Heart left ventricle (tissue), 16 donors: Measurements from ENCODE around the gene BPIFA2. TPM values are rescaled to one million over a fixed set of nuclear protein-coding genes. Genes with fewer than 3 reads are reported as not detected.
"Not testable (repeated sequence)": the region's sequence is repeated elsewhere in the genome, so short reads cannot be mapped to it uniquely, and the experiment has no call there.

ENCODE experiments used
- ATAC-seq, 4 donors: fragments of 200-7000 bp; cut with Tn5 transposase; one replicate each; pipeline ENCODE4 v1.9.1; 2020 to 2022; ENCODE audit warnings: moderate library complexity in 4 of 4, mild to moderate bottlenecking in 3 of 4, moderate number of reproducible peaks in 1 of 4
- DNase-seq, 5 donors: peaks; one replicate each; pipeline ENCODE4 v3.0.0-alpha.2; 2020
- H3K27ac ChIP-seq, 12 donors: fragments of 200-600 bp; sonication (generic) in 4 of 12; one replicate each; pipeline versions ENCODE4 v1.5.0 to v1.8.0; 2016 to 2022; ENCODE audit warnings: mild to moderate bottlenecking in 2 of 12
- H3K27me3 ChIP-seq, 9 donors: fragments of 200-600 bp; sonication (generic) in 2 of 9; one replicate each; pipeline versions ENCODE4 v1.5.1 to v1.8.0; 2016 to 2022; ENCODE audit warnings: mild to moderate bottlenecking in 3 of 9
- H3K36me3 ChIP-seq, 9 donors: fragments of 200-600 bp; sonication (generic) in 2 of 9; one replicate each; pipeline versions ENCODE4 v1.5.0 to v1.8.0; 2018 to 2022; ENCODE audit warnings: mild to moderate bottlenecking in 2 of 9
- H3K4me1 ChIP-seq, 12 donors: fragments of 200-600 bp; sonication (generic) in 4 of 12; one replicate each; pipeline versions ENCODE4 v1.5.0 to v1.8.0; 2016 to 2022; ENCODE audit warnings: mild to moderate bottlenecking in 3 of 12
- H3K4me3 ChIP-seq, 12 donors: fragments of 200-600 bp; sonication (generic) in 4 of 12; one replicate each; pipeline versions ENCODE4 v1.5.0 to v1.8.0; 2017 to 2022; ENCODE audit warnings: mild to moderate bottlenecking in 9 of 12, moderate library complexity in 4 of 12
- H3K9me3 ChIP-seq, 12 donors: fragments of 200-600 bp; sonication (generic) in 4 of 12; one replicate each; pipeline versions ENCODE4 v1.5.0 to v1.8.0; 2016 to 2022; ENCODE audit warnings: mild to moderate bottlenecking in 1 of 12
- POLR2A ChIP-seq, 2 donors: fragments of 450-650 bp; IDR thresholded peaks; one replicate each; pipeline ENCODE4 v1.6.1; 2017; ENCODE audit warnings: antibody characterized with exemption in 2 of 2, mild to moderate bottlenecking in 2 of 2, moderate library complexity in 2 of 2
- WGBS, 4 donors: extraction: QIAGEN DNeasy Blood & Tissue Kit in 2 of 4; methylation state at CpG; one replicate each; pipeline versions ENCODE4 v1.1.5 to v1.1.7; 2013 to 2018; 5-methylcytosine and 5-hydroxymethylcytosine counted together
- intact Hi-C, 10 donors: fragments of 100-400 bp; cut with DNase I; formaldehyde crosslinking; loops; one replicate each; pipeline versions ENCODE4 v1.11.1 to v1.14.2; 2022
- polyA plus RNA-seq, 2 donors: library from polyadenylated mRNA; stranded (reverse); fragments of 200-250 nt; gene quantifications; one replicate each; pipeline ENCODE4 v1.2.3, GENCODE V29; 2013
- total RNA-seq, 9 donors: library from RNA; depleted of rRNA in 2 of 9; stranded (reverse); fragments of >200 nt in 2 of 9; fragmentation: NEBNext Ultra II Directional in 3 of 9; extraction: Animal tissue kit (Norgen Biotek cat#: 25700) in 3 of 9; gene quantifications; one replicate each; pipeline versions ENCODE4 v1.1.0 to v1.2.4, GENCODE V29; 2016 to 2023
- TF ChIP-seq, protein P1 (sequence below), 12 donors: fragments of 200-600 bp; sonication (generic) in 4 of 12; IDR thresholded peaks; one replicate each; pipeline versions ENCODE4 v1.5.0 to v1.8.0; 2018 to 2022; ENCODE audit warnings: antibody characterized with exemption in 12 of 12, mild to moderate bottlenecking in 5 of 12
- donor health status: ischemic (EF 13 %, LVEDD 7.1; RV severe dilation, severe dysfunction).
- donor health status: healthy with polysubstance abuse.
- donor health status: DM: no; HTN: yes; CAD: no.
- donor health status: DM: no; HTN: no; CAD: no.
- donor health status: ischemic (EF 25% LVEDD 6.9; RV normal size, moderate dysfunction).
- donor health status: ischemic (EF 25% LVEDD 5.7; RV mildly dilated, moderate dysfunction).
- donor health status: healthy.
- donor health status: DM: yes; HTN: yes; CAD: no.
- donor health status: ischemic (EF 35%, LVEDD 5.7; RV mildly dilated, moderate dysfunction).
- donor health status: nonischemic (EF 11% LVEDD 7.7; RV severe dilation, severe dysfunction).
- donor health status: DM: yes; HTN: yes; CAD: no.
- donor health status: PGD.
- donor health status: ischemic (EF 29% LVEDD 5.4; RV normal size, mild dysfunction).
- donor health status: nonischemic (EF 23%, LVEDD 6.1; RV moderate dilation, normal function).

BPIFA2 gene
- total and polyA plus RNA-seq, 11 donors, result not detected

- no peak overlapping the region for H3K27ac ChIP-seq
- no peaks in the 10 kb centered on the region for H3K27me3 ChIP-seq
- H3K4me3 ChIP-seq, result no peak overlapping the region
- ATAC-seq (no peak), DNase-seq (no peak)
- TF ChIP-seq, protein P1, sequence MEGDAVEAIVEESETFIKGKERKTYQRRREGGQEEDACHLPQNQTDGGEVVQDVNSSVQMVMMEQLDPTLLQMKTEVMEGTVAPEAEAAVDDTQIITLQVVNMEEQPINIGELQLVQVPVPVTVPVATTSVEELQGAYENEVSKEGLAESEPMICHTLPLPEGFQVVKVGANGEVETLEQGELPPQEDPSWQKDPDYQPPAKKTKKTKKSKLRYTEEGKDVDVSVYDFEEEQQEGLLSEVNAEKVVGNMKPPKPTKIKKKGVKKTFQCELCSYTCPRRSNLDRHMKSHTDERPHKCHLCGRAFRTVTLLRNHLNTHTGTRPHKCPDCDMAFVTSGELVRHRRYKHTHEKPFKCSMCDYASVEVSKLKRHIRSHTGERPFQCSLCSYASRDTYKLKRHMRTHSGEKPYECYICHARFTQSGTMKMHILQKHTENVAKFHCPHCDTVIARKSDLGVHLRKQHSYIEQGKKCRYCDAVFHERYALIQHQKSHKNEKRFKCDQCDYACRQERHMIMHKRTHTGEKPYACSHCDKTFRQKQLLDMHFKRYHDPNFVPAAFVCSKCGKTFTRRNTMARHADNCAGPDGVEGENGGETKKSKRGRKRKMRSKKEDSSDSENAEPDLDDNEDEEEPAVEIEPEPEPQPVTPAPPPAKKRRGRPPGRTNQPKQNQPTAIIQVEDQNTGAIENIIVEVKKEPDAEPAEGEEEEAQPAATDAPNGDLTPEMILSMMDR (IDR thresholded peaks at IDR 0.05), result no peak
- no peak for TF ChIP-seq POLR2A (IDR thresholded peaks at IDR 0.05)
- no peaks in the 10 kb centered on the region for H3K36me3 ChIP-seq
- WGBS, 4 donors, result 76 to 80% (median 78%) methylated on average over 2 of the region's 2 CpGs
- peaks cover 0 to 5% (median 0%) of the 10 kb centered on the region in 12 donors for H3K9me3 ChIP-seq
- intact Hi-C loops, result no loop called here
- no peaks in the 10 kb centered on the region for H3K4me1 ChIP-seq
Observed at GRCh38 chr20:33183312-33183711, 15.4 kb downstream of the BPIFA2 start.

GRCh38 chr20:33185031-33185590 is 17.2 kb downstream of the BPIFA2 start:
- intact Hi-C loops, H3K4me1 ChIP-seq, ATAC-seq, H3K36me3 ChIP-seq, DNase-seq, H3K4me3 ChIP-seq, H3K27me3 ChIP-seq, H3K27ac ChIP-seq, H3K9me3 ChIP-seq: not testable (repeated sequence)
- WGBS, 4 donors, result 92 to 94% (median 93%) methylated on average over 10 to 40 of the region's 40 CpGs

DNA sequence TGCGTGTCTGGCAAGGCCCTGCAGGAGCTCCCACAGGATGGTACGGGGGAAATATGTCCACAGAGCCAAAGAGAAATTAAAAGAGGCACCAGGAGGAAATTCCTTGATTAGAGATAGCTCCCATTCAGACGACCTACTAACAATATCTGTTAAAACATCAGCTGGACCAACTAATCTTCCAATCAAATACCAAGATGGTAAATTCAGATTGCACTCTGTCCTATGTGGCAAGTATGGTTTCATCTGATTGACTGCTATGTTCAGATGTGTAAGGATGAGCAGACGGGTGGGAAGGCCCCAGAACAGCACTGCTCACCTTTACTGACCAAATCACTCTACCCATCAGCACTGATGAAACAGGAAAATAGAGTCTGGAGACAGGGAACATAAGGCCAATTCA is 19.5 kb downstream of the BPIFA2 start:
- no peak overlapping the region for H3K4me3 ChIP-seq
- ATAC-seq (no peak), DNase-seq (no peak)
- H3K27ac ChIP-seq, result no peak overlapping the region
- peaks cover 0 to 19% (median 0%) of the 10 kb centered on the region in 9 donors for H3K27me3 ChIP-seq
- TF ChIP-seq, protein P1 (IDR thresholded peaks at IDR 0.05), result no peak
- no peak for TF ChIP-seq POLR2A (IDR thresholded peaks at IDR 0.05)
- H3K4me1 ChIP-seq, result no peaks in the 10 kb centered on the region
- H3K9me3 ChIP-seq, result peaks cover 0 to 5% (median 0%) of the 10 kb centered on the region in 12 donors
- WGBS, 4 donors, result 74 to 80% (median 76%) methylated on average over 4 of the region's 4 CpGs
- intact Hi-C loops, result no loop called here
- no peaks in the 10 kb centered on the region for H3K36me3 ChIP-seq

GRCh38 chr20:33188421-33188820 is 20.5 kb downstream of the BPIFA2 start:
- TF ChIP-seq POLR2A (IDR thresholded peaks at IDR 0.05), result no peak
- TF ChIP-seq, protein P1 (IDR thresholded peaks at IDR 0.05), result no peak
- DNase-seq (no peak), ATAC-seq (no peak)
- no peaks in the 10 kb centered on the region for H3K36me3 ChIP-seq
- WGBS, 4 donors, result 82 to 88% (median 87%) methylated on average over 9 of the region's 9 CpGs
- peaks cover 0 to 3% (median 0%) of the 10 kb centered on the region in 12 donors for H3K9me3 ChIP-seq
- H3K4me1 ChIP-seq, result no peaks in the 10 kb centered on the region
- peaks cover 0 to 25% (median 2%) of the 10 kb centered on the region in 9 donors for H3K27me3 ChIP-seq
- intact Hi-C loops, result no loop called here
- H3K27ac ChIP-seq, result no peak overlapping the region
- no peak overlapping the region for H3K4me3 ChIP-seq

- intact Hi-C loops, result no loop called here
- H3K27me3 ChIP-seq, result peaks cover 0 to 25% (median 4%) of the 10 kb centered on the region in 9 donors
- TF ChIP-seq, protein P1 (IDR thresholded peaks at IDR 0.05), result no peak
- TF ChIP-seq POLR2A (IDR thresholded peaks at IDR 0.05), result no peak
- no peak overlapping the region for H3K4me3 ChIP-seq
- H3K27ac ChIP-seq, result no peak overlapping the region
- H3K4me1 ChIP-seq, result no peaks in the 10 kb centered on the region
- 53 to 64% (median 60%) methylated on average over 3 of the region's 3 CpGs for WGBS, 4 donors
- H3K9me3 ChIP-seq, result no peaks in the 10 kb centered on the region
- DNase-seq (no peak), ATAC-seq (no peak)
- H3K36me3 ChIP-seq, result no peaks in the 10 kb centered on the region
Observed at GRCh38 chr20:33191484-33191883, 23.5 kb downstream of the BPIFA2 start.
